Calu3 (cell line): Measurements from ENCODE around the gene AREG. TPM values are rescaled to one million over a fixed set of nuclear protein-coding genes. Genes with fewer than 3 reads are reported as not detected.
"Not testable (repeated sequence)": the region's sequence is repeated elsewhere in the genome, so short reads cannot be mapped to it uniquely, and the experiment has no call there.

Source experiments
- Bru-seq: library from RNA; stranded (reverse); fragments of 400-500 nt; gene quantifications from one replicate; lab custom pipeline; 2021; lab: Mats Ljungman, UMichigan
- BruChase-seq, 2 experiments: library from RNA; stranded (reverse); fragments of 400-500 nt; gene quantifications; one replicate each; lab custom pipeline; 2021; lab: Mats Ljungman, UMichigan
- BruUV-seq: library from RNA; stranded (reverse); fragments of 400-500 nt; replicated peaks from 2 replicates; lab custom pipeline; 2021; lab: Mats Ljungman, UMichigan
- CTCF ChIA-PET: fragments of 300-600 bp; sonication (Branson Sonifier 250); formaldehyde crosslinking; loops from one replicate; lab custom pipeline; 2022; ENCODE audit warnings: antibody characterized with exemption; lab: Charles Lee
- DNase-seq: peaks from one replicate; pipeline ENCODE4 v3.0.0; 2022
- H3K27ac Mint-ChIP-seq: one replicate; pipeline ENCODE4 v1.8.0; 2022; ENCODE audit warnings: mixed read lengths; ENCODE audit not compliant: unreplicated experiment
- H3K27me3 Mint-ChIP-seq: one replicate; pipeline ENCODE4 v1.8.0; 2022; ENCODE audit warnings: mixed read lengths; ENCODE audit not compliant: unreplicated experiment
- H3K36me3 Mint-ChIP-seq: one replicate; pipeline ENCODE4 v1.8.0; 2022; ENCODE audit warnings: mild to moderate bottlenecking, moderate library complexity, mixed read lengths; ENCODE audit not compliant: insufficient read depth, unreplicated experiment
- H3K4me1 Mint-ChIP-seq: one replicate; pipeline ENCODE4 v1.8.0; 2022; ENCODE audit warnings: mild to moderate bottlenecking, low read depth, mixed read lengths; ENCODE audit not compliant: unreplicated experiment
- H3K4me3 Mint-ChIP-seq: one replicate; pipeline ENCODE4 v1.8.0; 2022; ENCODE audit warnings: mild to moderate bottlenecking, low read depth, moderate library complexity, mixed read lengths; ENCODE audit not compliant: unreplicated experiment
- H3K9me3 Mint-ChIP-seq: one replicate; pipeline ENCODE4 v1.8.0; 2022; ENCODE audit warnings: low read depth, mixed read lengths; ENCODE audit not compliant: unreplicated experiment
- CTCF ChIP-seq: fragments of 200-600 bp; IDR thresholded peaks from one replicate; pipeline ENCODE4 v1.8.0; 2022; ENCODE audit warnings: antibody characterized with exemption; ENCODE audit not compliant: unreplicated experiment
- intact Hi-C: fragments of 100-400 bp; cut with micrococcal nuclease; formaldehyde crosslinking; loops from one replicate; pipeline ENCODE4 v1.10.0; 2022; ENCODE audit not compliant: unreplicated experiment
- long read RNA-seq: library from polyadenylated mRNA; stranded (forward); transcript quantifications from one replicate; pipeline ENCODE4 v2.0.0, GENCODE V29; 2022
- total RNA-seq: library from RNA; stranded (reverse); gene quantifications from 2 replicates; pipeline ENCODE4 v1.2.3, GENCODE V29; 2022

The AREG gene, protein sequence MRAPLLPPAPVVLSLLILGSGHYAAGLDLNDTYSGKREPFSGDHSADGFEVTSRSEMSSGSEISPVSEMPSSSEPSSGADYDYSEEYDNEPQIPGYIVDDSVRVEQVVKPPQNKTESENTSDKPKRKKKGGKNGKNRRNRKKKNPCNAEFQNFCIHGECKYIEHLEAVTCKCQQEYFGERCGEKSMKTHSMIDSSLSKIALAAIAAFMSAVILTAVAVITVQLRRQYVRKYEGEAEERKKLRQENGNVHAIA
- total RNA-seq (230 and 281 TPM in 2 replicates), Bru-seq, nascent RNA (percentile 100 among the genes with signal in this experiment), BruChase-seq, experiment 1, labeled RNA remaining after a 6-hour chase (percentile 99 among the genes with signal in this experiment), BruChase-seq, experiment 2, labeled RNA remaining after a 2-hour chase (percentile 99 among the genes with signal in this experiment)
- long read RNA-seq, transcript AREG-201 (6 exons, 1,240 nt): major isoform, 215 of 234 reads
- long read RNA-seq, partial matches to known transcripts: 15 of 234 reads
- long read RNA-seq, other reads (novel, unspliced or antisense): 4 of 234 reads

DNA sequence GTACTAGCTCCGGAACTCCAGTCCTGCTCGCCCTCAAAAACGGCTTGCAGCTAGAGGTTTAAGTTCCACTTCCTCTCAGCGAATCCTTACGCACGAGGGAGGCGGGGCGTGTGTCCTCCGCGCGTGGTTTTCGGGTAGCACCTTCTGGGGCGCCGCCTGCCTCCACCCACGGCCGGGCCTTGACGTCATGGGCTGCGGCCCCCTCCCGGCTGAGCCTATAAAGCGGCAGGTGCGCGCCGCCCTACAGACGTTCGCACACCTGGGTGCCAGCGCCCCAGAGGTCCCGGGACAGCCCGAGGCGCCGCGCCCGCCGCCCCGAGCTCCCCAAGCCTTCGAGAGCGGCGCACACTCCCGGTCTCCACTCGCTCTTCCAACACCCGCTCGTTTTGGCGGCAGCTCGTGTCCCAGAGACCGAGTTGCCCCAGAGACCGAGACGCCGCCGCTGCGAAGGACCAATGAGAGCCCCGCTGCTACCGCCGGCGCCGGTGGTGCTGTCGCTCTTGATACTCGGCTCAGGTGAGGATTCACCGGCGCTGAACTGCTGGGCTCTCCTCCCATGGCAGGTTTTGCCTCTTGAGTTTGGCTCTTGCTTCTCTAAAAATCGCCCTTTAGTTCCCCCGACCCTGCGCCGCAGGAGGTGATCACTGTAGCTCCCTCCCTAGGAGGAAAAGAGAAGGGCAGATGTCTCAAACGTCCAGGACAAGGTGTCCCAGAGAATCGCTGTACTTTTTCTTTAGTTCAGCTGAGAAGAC is at the start of gene AREG:
TSS of gene AREG (plus strand) at position 246 of the 752 bp plus-strand sequence. CDS start at position 456, 210 bp downstream.
- Mint-ChIP-seq H3K27ac (peak within 1 kb of the TSS; percentile 96), H3K36me3 (peaks cover 59% of the 10 kb centered on the region), H3K9me3 (no peaks in the 10 kb centered on the region), H3K4me3 (peak within 1 kb of the TSS; percentile 84), H3K27me3 (no peaks in the 10 kb centered on the region), H3K4me1 (peaks cover 6% of the 10 kb centered on the region)
- intact Hi-C loops: loop anchor here (2.0 kb wide), 2 partner anchors 50 to 124 kb away; no protein-coding TSS in a partner anchor
- peak; percentile 89 for DNase-seq
- CTCF ChIA-PET: interaction anchor here (0.7 to 1.6 kb wide), 8 partner anchors 16 to 230 kb away, joined by 3 to 7 read pairs (median 3); no protein-coding TSS in a partner anchor
- no TSS peak for BruUV-seq
- TF ChIP-seq CTCF: peak; percentile 28

DNA sequence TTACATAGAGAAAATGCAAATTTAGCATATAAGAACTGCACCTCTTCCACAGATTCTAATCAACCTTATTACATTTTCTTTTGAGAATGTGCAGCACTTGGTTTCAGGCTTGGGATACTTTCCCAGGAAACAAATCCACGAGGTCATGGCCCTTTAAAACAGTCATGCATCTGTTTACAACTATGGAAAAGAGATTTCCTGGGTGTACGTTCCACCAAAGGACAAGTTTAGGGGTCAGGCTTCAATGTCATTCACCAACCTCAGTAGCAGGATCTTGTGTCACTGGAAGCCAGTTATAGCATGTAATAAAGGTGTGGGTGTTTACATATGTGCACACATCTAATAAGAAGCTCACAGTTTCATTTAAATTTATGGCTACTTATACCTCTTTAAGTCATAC is 49.3 kb upstream of the AREG start:
- no TSS peak for BruUV-seq
- no peak for TF ChIP-seq CTCF
- DNase-seq: no peak
- Mint-ChIP-seq H3K27me3 (no peaks in the 10 kb centered on the region), H3K4me1 (peaks cover 39% of the 10 kb centered on the region), H3K27ac (peak overlapping the region; percentile 87), H3K36me3 (peaks cover 65% of the 10 kb centered on the region), H3K4me3 (no peak overlapping the region), H3K9me3 (no peaks in the 10 kb centered on the region)
- CTCF ChIA-PET: interaction anchor here (1.2 to 1.7 kb wide), 3 partner anchors 50 to 276 kb away, joined by 3 to 7 read pairs (median 5); partner anchors contain the start of gene AREG
- intact Hi-C loops: loop anchor here (2.0 kb wide), 1 partner anchor 49 kb away; the partner anchor contains the start of gene AREG

GRCh38 chr4:74397748-74398426 is 47.0 kb upstream of the AREG start:
- intact Hi-C loops: no loop called here
- H3K4me3 Mint-ChIP-seq: no peak overlapping the region

GRCh38 chr4:74398894-74399589 is 45.9 kb upstream of the AREG start:
- Mint-ChIP-seq H3K36me3 (peaks cover 31% of the 10 kb centered on the region), H3K4me1 (peaks cover 12% of the 10 kb centered on the region)
- intact Hi-C loops, BruUV-seq, H3K9me3 Mint-ChIP-seq, H3K27ac Mint-ChIP-seq, CTCF ChIA-PET, DNase-seq, H3K4me3 Mint-ChIP-seq, H3K27me3 Mint-ChIP-seq: not testable (repeated sequence)

More at GRCh38 chr4:74397748-74398426, 47.0 kb upstream of the AREG start:
- no peak for TF ChIP-seq CTCF
- Mint-ChIP-seq H3K27me3 (no peaks in the 10 kb centered on the region), H3K9me3 (no peaks in the 10 kb centered on the region), H3K27ac (peak overlapping the region; percentile 50), H3K4me1 (peaks cover 20% of the 10 kb centered on the region), H3K36me3 (peaks cover 43% of the 10 kb centered on the region)
- CTCF ChIA-PET: no interaction called here
- DNase-seq: no peak
- BruUV-seq: no TSS peak
